Stimulated activated CD8-positive, alpha-beta memory T cell treated with anti-CD3 and anti-CD28 coated beads, Interleukin-12 subunit alpha, Interleukin-12 subunit beta, amount 100 ng/mL, for 24 hours (primary cell): ENCODE data around the gene RPL13A.
A peak's percentile ranks its signal among the peaks of the same experiment; 100 is the strongest.

Source experiments
- DNase-seq: peaks from one replicate; pipeline ENCODE4 v3.0.0-alpha.2; 2020; ENCODE audit errors: extremely low read depth

RPL13A gene

GRCh38 chr19:49507803-49508494 lies 20.5 kb downstream of the RPL13A start:
- no peak for DNase-seq

GRCh38 chr19:49512970-49513745 lies 25.8 kb downstream of the RPL13A start:
- DNase-seq = no peak

- no peak for DNase-seq
Measured at GRCh38 chr19:49513746-49514118, 26.3 kb downstream of the RPL13A start.

GRCh38 chr19:49514151-49514550 lies 26.7 kb downstream of the RPL13A start:
- DNase-seq = no peak

GRCh38 chr19:49515767-49516166 lies 28.4 kb downstream of the RPL13A start:
- DNase-seq = no peak

- DNase-seq = no peak
Measured at GRCh38 chr19:49518033-49518432, 30.6 kb downstream of the RPL13A start.

GRCh38 chr19:49520705-49521319 lies 33.4 kb downstream of the RPL13A start:
- DNase-seq = no peak

- DNase-seq = no peak
Measured at GRCh38 chr19:49524812-49525455, 37.5 kb downstream of the RPL13A start.

GRCh38 chr19:49528211-49528771 lies 40.9 kb downstream of the RPL13A start:
- no peak for DNase-seq

- DNase-seq = no peak
Measured at GRCh38 chr19:49530708-49531107, 43.3 kb downstream of the RPL13A start.

- DNase-seq = peak; percentile 67
Measured at GRCh38 chr19:49533551-49534488, 46.4 kb downstream of the RPL13A start.

GRCh38 chr19:49534632-49535385 lies 47.4 kb downstream of the RPL13A start:
- DNase-seq = no peak

GRCh38 chr19:49536921-49537462 lies 49.6 kb downstream of the RPL13A start:
- DNase-seq = no peak

- no peak for DNase-seq
Measured at GRCh38 chr19:49538643-49539042, 51.2 kb downstream of the RPL13A start.

GRCh38 chr19:49539192-49539952 lies 52.0 kb downstream of the RPL13A start:
- no peak for DNase-seq
